GM12878 (cell line): ENCODE measurements around the gene DOK1. TPM values are rescaled to one million over a fixed set of nuclear protein-coding genes. Genes with fewer than 3 reads are reported as not detected.

Source experiments
- EGR1 ChIP-seq, 2 experiments: IDR thresholded peaks; 1 replicate in 1 of 2; 2 replicates in 1 of 2; pipeline ENCODE4 v1.6.1; 2011 to 2012; ENCODE audit warnings: low read depth in 2 of 2, low read length in 2 of 2, borderline replicate concordance in 1 of 2, mild to moderate bottlenecking in 1 of 2, moderate library complexity in 1 of 2
- HDAC2 ChIP-seq: fragments of 200-600 bp; sonication (generic); IDR thresholded peaks from 2 replicates; pipeline ENCODE4 v1.6.1; 2017
- HDAC6 ChIP-seq: fragments of 200-600 bp; sonication (generic); IDR thresholded peaks from one replicate; pipeline ENCODE4 v1.8.0; 2017; ENCODE audit warnings: antibody characterized with exemption; ENCODE audit not compliant: unreplicated experiment
- JUND ChIP-seq: IDR thresholded peaks from 2 replicates; pipeline ENCODE4 v1.6.1; 2012; ENCODE audit warnings: low read depth, mild to moderate bottlenecking, low read length, improper control_type of control experiment, moderate library complexity
- POLR2AphosphoS5 ChIP-seq: IDR thresholded peaks from 2 replicates; pipeline ENCODE4 v1.6.1; 2011; ENCODE audit warnings: mild to moderate bottlenecking, low read length, inconsistent platforms
- RAD21 ChIP-seq: IDR thresholded peaks from 2 replicates; pipeline ENCODE4 v1.6.1; 2011; ENCODE audit warnings: mild to moderate bottlenecking, low read depth, low read length, moderate library complexity; ENCODE audit not compliant: insufficient read depth
- SIN3A ChIP-seq: IDR thresholded peaks from 2 replicates; pipeline ENCODE4 v1.6.1; 2012; ENCODE audit warnings: low read depth, low read length, improper control_type of control experiment
- SIX5 ChIP-seq: IDR thresholded peaks from 2 replicates; pipeline ENCODE4 v1.6.1; 2011; ENCODE audit warnings: mild to moderate bottlenecking, low read depth, low read length, moderate library complexity; ENCODE audit not compliant: severe bottlenecking
- SKIL ChIP-seq: fragments of 450-650 bp; IDR thresholded peaks from 2 replicates; pipeline ENCODE4 v1.6.1; 2017; ENCODE audit warnings: mild to moderate bottlenecking, low read depth, inconsistent platforms; ENCODE audit not compliant: poor library complexity, severe bottlenecking
- SMARCA5 ChIP-seq: fragments of 450-650 bp; IDR thresholded peaks from 2 replicates; pipeline ENCODE4 v1.6.1; 2017; ENCODE audit warnings: mild to moderate bottlenecking
- SMC3 ChIP-seq: IDR thresholded peaks from 2 replicates; pipeline ENCODE4 v1.6.1; 2011; ENCODE audit warnings: low read length, improper control_type of control experiment, borderline replicate concordance
- SPI1 ChIP-seq: IDR thresholded peaks from 2 replicates; pipeline ENCODE4 v1.6.1; 2011; ENCODE audit warnings: low read depth, mild to moderate bottlenecking, low read length, moderate library complexity, borderline replicate concordance; ENCODE audit not compliant: insufficient read depth
- SREBF1 ChIP-seq: IDR thresholded peaks from 2 replicates; pipeline ENCODE4 v1.6.1; 2012; ENCODE audit warnings: mild to moderate bottlenecking, low read length
- SREBF2 ChIP-seq: IDR thresholded peaks from 2 replicates; pipeline ENCODE4 v1.6.1; 2012; ENCODE audit warnings: mild to moderate bottlenecking, low read length
- SUZ12 ChIP-seq: fragments of 200-600 bp; sonication (generic); IDR thresholded peaks from one replicate; pipeline ENCODE4 v1.6.1; 2018; ENCODE audit warnings: antibody characterized with exemption, mild to moderate bottlenecking; ENCODE audit not compliant: unreplicated experiment
- polyA plus RNA-seq, 11 experiments: library from polyadenylated mRNA; depleted of rRNA in 4 of 11; unstranded in 6 of 11; stranded (reverse) in 5 of 11; fragments of >200 nt; fragmentation: Nextera tagmentation in 4 of 11; fragmentation: Illumina TruSeq in 1 of 11; extraction: Ambion mirVana in 4 of 11; extraction: Trizol in 1 of 11; gene quantifications; 1 replicate in 1 of 11; 2 replicates in 10 of 11; pipeline versions ENCODE4 v1.2.1 to v1.2.3, GENCODE V29; 2011 to 2016; ENCODE audit warnings: inconsistent platforms in 2 of 11, missing spikeins in 2 of 11, low read depth in 1 of 11
- total RNA-seq, 4 experiments: library from RNA; depleted of rRNA in 3 of 4; stranded (reverse); fragments of >200 nt in 3 of 4; fragmentation: Illumina TruSeq in 1 of 4; extraction: Trizol in 1 of 4; gene quantifications; 2 replicates each; pipeline versions ENCODE4 v1.2.1 to v1.2.3, GENCODE V29; 2013 to 2021
- TF ChIP-seq, protein P1 (sequence below): fragments of 450-650 bp; formaldehyde crosslinking; IDR thresholded peaks from 2 replicates; pipeline ENCODE4 v1.4.0; 2022; ENCODE audit warnings: mild to moderate bottlenecking, moderate library complexity
- TF ChIP-seq, protein P2 (sequence below): IDR thresholded peaks from 2 replicates; pipeline ENCODE4 v1.6.1; 2012; ENCODE audit warnings: low read depth, low read length, improper control_type of control experiment
- TF ChIP-seq, protein P3 (sequence below): fragments of 450-650 bp; IDR thresholded peaks from 2 replicates; pipeline ENCODE4 v1.6.1; 2016; ENCODE audit warnings: mild to moderate bottlenecking, moderate library complexity, borderline replicate concordance

The DOK1 gene
- total and polyA plus RNA-seq, 10 of the 15 experiments (the other 5 are each of a cell fraction or from before 2014, with no cell fraction given) = 1.4 to 104 (median 59.7) TPM

DNA sequence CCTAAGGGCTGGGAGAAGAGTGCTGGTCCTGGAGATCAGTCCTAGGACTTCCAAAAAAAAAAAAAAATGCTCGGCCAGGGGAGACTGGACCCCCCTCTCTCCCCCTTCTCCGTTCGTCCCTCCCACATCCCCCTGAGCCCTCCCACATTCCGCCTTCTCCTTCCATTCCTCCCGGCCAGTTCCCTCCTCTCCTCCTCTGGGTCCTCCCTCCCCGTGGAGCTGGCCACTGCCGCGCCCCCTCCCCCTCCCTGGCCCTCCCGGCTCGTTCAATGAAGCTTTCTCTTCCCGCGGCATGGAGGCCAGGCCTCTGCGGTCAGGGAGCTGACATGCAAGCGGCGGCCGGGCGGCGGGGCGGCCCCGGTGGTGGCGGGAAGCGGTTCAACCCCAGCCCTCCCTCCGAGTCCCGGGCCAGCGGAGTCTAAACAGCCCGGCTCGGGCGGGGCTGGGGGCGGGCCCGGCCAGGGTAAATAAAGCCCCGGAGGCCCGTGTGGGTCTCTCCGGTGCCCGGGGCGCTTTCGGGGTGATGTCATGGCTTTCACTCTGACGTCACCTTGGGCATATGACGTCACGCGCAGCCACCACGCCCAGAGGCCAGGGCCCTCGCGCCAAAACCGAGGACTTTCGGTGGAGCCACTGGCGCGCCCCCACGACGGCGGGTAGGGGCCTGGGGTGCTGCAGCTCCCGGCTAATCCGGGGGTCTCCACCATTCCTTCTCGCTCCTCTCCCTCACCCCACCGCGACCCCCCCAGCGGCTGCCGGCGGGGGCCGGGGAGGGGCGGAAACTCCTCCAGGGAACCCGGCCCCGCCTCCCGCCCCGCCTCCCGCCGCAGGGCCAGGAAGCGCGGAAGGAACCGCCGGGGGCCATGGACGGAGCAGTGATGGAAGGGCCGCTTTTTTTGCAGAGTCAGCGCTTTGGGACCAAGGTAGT lies at the start of gene DOK1, which contains the start of gene LOXL3 (continued):
- TF ChIP-seq RAD21 (0 out of 2 replicates have a peak, but pooled peaks have one; percentile 4), SREBF2 (no peak), JUND (peak; percentile 75; the same call in 1 of the 2 replicates), SMC3 (no peak), SUZ12 (no peak), EGR1 (IDR thresholded peaks at IDR 0.05; ENCODE audit: borderline replicate concordance in 1 of 2, low read depth in 2 of 2, low read length in 2 of 2) (peak in 1 of 2 experiments; percentile 12; a peak in 1 of 3 replicates), SIX5 (no peak), SMARCA5 (no peak), SREBF1 (no peak; the same call in 1 of the 2 replicates), HDAC6 (no peak), SPI1 (no peak), SKIL (no peak), HDAC2 (no peak), POLR2AphosphoS5 (no peak), SIN3A (no peak)
- TF ChIP-seq, protein P1, sequence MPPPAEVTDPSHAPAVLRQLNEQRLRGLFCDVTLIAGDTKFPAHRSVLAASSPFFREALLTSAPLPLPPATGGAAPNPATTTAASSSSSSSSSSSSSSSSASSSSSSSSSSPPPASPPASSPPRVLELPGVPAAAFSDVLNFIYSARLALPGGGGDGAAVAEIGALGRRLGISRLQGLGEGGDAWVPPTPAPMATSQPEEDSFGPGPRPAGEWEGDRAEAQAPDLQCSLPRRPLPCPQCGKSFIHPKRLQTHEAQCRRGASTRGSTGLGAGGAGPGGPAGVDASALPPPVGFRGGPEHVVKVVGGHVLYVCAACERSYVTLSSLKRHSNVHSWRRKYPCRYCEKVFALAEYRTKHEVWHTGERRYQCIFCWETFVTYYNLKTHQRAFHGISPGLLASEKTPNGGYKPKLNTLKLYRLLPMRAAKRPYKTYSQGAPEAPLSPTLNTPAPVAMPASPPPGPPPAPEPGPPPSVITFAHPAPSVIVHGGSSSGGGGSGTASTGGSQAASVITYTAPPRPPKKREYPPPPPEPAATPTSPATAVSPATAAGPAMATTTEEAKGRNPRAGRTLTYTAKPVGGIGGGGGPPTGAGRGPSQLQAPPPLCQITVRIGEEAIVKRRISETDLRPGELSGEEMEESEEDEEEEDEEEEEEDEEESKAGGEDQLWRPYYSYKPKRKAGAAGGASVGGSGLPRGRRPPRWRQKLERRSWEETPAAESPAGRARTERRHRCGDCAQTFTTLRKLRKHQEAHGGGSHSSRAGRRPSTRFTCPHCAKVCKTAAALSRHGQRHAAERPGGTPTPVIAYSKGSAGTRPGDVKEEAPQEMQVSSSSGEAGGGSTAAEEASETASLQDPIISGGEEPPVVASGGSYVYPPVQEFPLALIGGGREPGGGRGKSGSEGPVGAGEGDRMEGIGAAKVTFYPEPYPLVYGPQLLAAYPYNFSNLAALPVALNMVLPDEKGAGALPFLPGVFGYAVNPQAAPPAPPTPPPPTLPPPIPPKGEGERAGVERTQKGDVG (CRISPR knock-in tag) = no peak; the same call in 1 of the 2 replicates
- TF ChIP-seq, protein P2, sequence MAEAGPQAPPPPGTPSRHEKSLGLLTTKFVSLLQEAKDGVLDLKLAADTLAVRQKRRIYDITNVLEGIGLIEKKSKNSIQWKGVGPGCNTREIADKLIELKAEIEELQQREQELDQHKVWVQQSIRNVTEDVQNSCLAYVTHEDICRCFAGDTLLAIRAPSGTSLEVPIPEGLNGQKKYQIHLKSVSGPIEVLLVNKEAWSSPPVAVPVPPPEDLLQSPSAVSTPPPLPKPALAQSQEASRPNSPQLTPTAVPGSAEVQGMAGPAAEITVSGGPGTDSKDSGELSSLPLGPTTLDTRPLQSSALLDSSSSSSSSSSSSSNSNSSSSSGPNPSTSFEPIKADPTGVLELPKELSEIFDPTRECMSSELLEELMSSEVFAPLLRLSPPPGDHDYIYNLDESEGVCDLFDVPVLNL = no peak
- TF ChIP-seq, protein P3, sequence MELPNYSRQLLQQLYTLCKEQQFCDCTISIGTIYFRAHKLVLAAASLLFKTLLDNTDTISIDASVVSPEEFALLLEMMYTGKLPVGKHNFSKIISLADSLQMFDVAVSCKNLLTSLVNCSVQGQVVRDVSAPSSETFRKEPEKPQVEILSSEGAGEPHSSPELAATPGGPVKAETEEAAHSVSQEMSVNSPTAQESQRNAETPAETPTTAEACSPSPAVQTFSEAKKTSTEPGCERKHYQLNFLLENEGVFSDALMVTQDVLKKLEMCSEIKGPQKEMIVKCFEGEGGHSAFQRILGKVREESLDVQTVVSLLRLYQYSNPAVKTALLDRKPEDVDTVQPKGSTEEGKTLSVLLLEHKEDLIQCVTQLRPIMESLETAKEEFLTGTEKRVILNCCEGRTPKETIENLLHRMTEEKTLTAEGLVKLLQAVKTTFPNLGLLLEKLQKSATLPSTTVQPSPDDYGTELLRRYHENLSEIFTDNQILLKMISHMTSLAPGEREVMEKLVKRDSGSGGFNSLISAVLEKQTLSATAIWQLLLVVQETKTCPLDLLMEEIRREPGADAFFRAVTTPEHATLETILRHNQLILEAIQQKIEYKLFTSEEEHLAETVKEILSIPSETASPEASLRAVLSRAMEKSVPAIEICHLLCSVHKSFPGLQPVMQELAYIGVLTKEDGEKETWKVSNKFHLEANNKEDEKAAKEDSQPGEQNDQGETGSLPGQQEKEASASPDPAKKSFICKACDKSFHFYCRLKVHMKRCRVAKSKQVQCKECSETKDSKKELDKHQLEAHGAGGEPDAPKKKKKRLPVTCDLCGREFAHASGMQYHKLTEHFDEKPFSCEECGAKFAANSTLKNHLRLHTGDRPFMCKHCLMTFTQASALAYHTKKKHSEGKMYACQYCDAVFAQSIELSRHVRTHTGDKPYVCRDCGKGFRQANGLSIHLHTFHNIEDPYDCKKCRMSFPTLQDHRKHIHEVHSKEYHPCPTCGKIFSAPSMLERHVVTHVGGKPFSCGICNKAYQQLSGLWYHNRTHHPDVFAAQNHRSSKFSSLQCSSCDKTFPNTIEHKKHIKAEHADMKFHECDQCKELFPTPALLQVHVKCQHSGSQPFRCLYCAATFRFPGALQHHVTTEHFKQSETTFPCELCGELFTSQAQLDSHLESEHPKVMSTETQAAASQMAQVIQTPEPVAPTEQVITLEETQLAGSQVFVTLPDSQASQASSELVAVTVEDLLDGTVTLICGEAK = no peak; the same call in 1 of the 2 replicates
